GM18858 (cell line): ENCODE data around the gene RIPOR2.

Experiments used
- ATAC-seq: cut with Tn5 transposase; IDR thresholded peaks from one replicate; pipeline ENCODE4 v1.9.1; 2021; ENCODE audit not compliant: unreplicated experiment

The RIPOR2 gene

DNA sequence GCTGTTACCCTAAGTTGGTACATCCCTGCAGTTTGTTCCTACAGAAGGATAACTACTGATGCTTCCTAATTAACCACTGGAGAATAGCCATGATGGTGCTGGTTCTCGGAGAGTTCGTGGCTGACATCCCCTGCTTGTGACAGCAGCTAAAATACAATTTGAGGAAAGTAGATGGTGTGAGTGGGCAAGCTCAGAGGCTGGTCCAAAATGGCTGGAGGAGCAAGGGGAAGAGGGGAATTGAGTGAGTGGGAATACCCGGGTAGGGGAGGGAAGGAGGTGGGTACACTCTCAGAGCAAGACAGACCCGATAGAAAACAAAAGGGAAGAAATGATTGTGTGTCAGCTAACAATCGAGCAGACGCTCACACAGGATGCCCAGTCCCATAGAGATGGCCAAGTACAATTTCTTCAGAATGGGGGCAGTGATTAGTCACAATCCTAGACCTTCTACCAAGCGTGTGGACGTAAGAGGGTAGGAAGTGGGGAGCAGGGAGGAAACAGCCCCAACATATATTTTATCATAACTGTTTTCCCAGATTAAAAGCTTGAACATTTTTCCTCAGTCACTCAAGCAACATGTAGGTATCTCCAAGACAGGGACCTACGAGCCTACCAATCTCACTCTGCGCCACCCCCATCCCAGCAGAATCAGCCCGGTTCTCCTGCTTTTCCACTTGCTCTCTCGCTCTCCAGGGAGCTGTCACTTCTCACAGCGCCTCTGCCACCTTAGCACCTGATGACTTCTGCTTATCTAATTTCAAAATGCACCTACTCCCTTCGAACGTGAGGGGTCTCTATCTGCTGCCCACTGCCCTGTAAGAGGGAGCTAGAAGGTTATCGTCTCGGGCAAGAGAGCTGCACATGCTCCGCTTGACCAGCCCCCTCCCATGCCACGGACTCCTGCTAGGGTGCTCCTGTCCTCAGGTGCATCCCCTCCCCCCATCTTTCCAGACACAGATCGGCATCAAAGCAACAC, 26.2 kb downstream of the RIPOR2 start:
- ATAC-seq = no peak

- ATAC-seq = no peak
These were observed 27.1 kb downstream of the RIPOR2 start for GRCh38 chr6:24908650-24909035.

DNA sequence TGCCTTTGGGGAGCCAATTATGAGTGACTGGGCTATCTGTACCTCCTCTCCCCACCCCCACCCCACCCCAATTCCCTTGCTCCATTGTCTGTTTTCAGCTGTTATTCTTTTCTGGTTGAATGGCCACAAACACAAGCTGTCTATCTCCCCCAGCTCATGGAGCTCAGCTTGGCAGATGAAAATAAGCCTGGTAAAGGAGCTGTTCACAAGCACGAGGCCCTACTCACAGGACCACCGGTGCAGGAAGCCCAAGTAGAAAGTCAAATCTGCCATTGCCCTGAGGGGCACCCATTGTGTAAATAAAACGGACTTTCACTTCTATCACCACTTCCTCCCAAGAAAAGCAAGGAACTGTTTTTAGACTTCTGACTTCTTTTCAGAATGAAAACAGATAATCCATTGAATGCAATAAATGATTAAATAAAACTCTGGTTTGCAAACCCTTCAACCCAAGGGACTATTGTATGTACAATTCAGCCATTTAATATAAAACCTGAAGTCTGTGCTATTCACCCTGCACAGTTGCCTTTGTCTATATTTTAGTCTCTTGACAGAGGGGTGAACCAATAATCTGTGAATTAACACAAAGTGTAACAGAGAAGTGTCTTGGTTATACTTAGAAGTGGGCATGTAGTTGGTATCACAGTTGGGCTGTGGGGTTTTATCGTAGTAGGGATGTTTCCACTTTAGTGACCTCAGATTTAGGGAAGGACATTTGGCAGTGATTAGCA, 27.7 kb downstream of the RIPOR2 start:
- ATAC-seq = no peak

DNA sequence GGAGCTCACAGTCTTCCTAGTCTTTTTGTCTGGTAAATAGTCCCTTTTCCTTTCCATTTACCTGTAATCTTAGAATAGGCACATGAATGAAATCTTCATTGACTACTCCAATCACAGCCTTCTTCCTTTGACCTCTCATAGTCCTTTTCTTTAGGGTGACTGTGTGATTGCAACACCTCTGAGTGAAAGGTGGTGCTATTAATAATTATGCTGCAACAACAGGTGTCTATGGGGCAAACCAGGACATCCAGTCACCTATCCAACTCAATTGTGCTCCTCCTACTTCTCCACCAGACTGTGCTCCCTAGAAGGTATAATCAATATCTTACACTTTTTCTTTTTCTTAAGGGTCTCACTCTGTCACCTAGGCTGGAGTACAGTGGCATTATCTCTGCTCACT, 29.4 kb downstream of the RIPOR2 start:
- ATAC-seq = no peak

- no peak for ATAC-seq
These were observed 30.3 kb downstream of the RIPOR2 start for GRCh38 chr6:24905483-24905882.

GRCh38 chr6:24903681-24904080, 32.1 kb downstream of the RIPOR2 start:
- ATAC-seq = no peak

DNA sequence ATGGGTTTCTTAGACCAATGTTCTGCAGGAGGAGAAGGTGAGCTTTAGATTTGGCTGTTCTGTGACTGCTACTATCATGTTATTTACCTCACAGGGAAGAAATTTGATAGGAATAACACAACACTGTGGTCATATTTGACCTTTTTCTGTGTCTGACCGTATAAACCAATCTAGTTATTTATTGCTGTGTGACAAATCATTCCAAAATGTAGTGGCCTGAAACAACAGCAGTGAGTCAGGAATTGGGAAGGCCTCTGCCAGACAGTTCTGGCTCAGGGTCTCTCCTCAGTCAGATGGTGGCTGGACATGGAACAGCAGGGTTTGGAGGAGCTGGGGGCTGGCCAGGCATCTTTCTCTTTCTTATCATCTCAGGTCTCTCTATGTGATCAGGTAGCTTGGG, 33.0 kb downstream of the RIPOR2 start:
- no peak for ATAC-seq

- no peak for ATAC-seq
These were observed 33.9 kb downstream of the RIPOR2 start for GRCh38 chr6:24901698-24902328.

GRCh38 chr6:24900917-24901697, 34.7 kb downstream of the RIPOR2 start:
- no peak for ATAC-seq

DNA sequence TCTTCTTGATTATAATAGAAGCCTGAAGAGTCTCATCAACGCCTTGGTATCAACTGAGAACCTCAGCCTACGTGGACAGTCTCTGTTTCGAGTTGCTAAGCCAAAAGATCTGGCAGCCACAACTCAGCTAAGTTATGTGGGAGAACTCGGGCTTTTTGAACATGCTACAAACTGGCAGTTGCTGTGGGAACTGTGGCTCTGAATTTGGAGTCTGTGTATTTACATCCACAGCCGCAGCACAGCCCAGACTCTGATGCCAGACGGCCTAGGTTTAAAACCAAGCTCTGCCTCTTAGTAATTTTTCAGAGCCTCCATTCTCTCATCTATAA, 35.8 kb downstream of the RIPOR2 start:
- ATAC-seq = no peak

- no peak for ATAC-seq
These were observed 36.4 kb downstream of the RIPOR2 start for GRCh38 chr6:24899136-24899996.

DNA sequence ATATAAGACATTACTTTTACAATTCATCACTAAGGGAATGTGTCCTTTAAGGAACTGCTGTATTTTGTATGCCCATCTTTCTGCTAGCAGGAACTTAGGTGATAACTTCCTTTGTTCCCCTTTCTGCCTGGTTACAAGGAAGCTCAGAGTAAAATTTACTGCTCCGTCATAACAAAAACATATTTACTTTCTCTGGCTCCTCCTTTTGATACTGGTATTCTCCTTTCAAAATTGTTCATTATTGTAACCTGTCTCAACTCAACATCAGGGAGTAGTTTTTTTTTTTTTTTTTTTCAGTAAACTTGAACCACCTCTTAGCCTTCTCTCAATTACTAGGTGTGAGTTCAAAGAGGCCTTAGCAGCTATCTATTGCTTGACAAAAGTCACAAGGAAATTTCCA, 37.1 kb downstream of the RIPOR2 start:
- ATAC-seq = no peak

GRCh38 chr6:24897186-24897585, 38.6 kb downstream of the RIPOR2 start:
- no peak for ATAC-seq

GRCh38 chr6:24893342-24893850, 42.4 kb downstream of the RIPOR2 start:
- ATAC-seq = no peak

GRCh38 chr6:24891004-24891403, 44.8 kb downstream of the RIPOR2 start:
- ATAC-seq = no peak

- no peak for ATAC-seq
These were observed 45.3 kb downstream of the RIPOR2 start for GRCh38 chr6:24890471-24890870.

GRCh38 chr6:24888715-24889370, 46.9 kb downstream of the RIPOR2 start:
- no peak for ATAC-seq

- no peak for ATAC-seq
These were observed 48.1 kb downstream of the RIPOR2 start for GRCh38 chr6:24887545-24888140.

GRCh38 chr6:24883618-24884017, 52.1 kb downstream of the RIPOR2 start:
- ATAC-seq = peak; percentile 79
